Measurements from ENCODE around the gene COQ4. TPM values are rescaled to one million over a fixed set of nuclear protein-coding genes. Genes with fewer than 3 reads are reported as not detected.
"Not testable (repeated sequence)": the region's sequence is repeated elsewhere in the genome, so short reads cannot be mapped to it uniquely, and the experiment has no call there.

The COQ4 gene
- total RNA-seq, 1 donor from 2014 or later, result 46.6 TPM

- no peaks in the 10 kb centered on the region for H3K9me3 Mint-ChIP-seq (ENCODE audit: unreplicated experiment)
- H3K27me3 Mint-ChIP-seq (ENCODE audit: unreplicated experiment), result peaks cover 9% of the 10 kb centered on the region
- no peak for DNase-seq (ENCODE audit: low spot score)
- H3K4me3 Mint-ChIP-seq (ENCODE audit: unreplicated experiment), result no peak overlapping the region
- H3K4me1 Mint-ChIP-seq (ENCODE audit: unreplicated experiment), result no peaks in the 10 kb centered on the region
- no peak overlapping the region for H3K27ac Mint-ChIP-seq (ENCODE audit: unreplicated experiment)
- peaks cover 9% of the 10 kb centered on the region for H3K36me3 Mint-ChIP-seq (ENCODE audit: low read depth, unreplicated experiment)
- TF ChIP-seq CTCF (IDR thresholded peaks at IDR 0.05; ENCODE audit: unreplicated experiment), result no peak
Measured at GRCh38 chr9:128335914-128336313, 13.3 kb downstream of the COQ4 start.

- no peak overlapping the region for H3K27ac Mint-ChIP-seq (ENCODE audit: unreplicated experiment)
Measured at GRCh38 chr9:128337936-128338335, 15.3 kb downstream of the COQ4 start.

GRCh38 chr9:128338852-128339614 lies 16.4 kb downstream of the COQ4 start:
- not testable (repeated sequence) for H3K36me3 Mint-ChIP-seq (ENCODE audit: low read depth, unreplicated experiment); H3K4me1 Mint-ChIP-seq (ENCODE audit: unreplicated experiment); H3K27me3 Mint-ChIP-seq (ENCODE audit: unreplicated experiment); DNase-seq (ENCODE audit: low spot score); H3K27ac Mint-ChIP-seq (ENCODE audit: unreplicated experiment); H3K9me3 Mint-ChIP-seq (ENCODE audit: unreplicated experiment)
- H3K4me3 Mint-ChIP-seq (ENCODE audit: unreplicated experiment), result peak overlapping the region; percentile 42

More at GRCh38 chr9:128337936-128338335, 15.3 kb downstream of the COQ4 start:
- H3K27me3 Mint-ChIP-seq (ENCODE audit: unreplicated experiment), result peaks cover 9% of the 10 kb centered on the region
- no peak for TF ChIP-seq CTCF (IDR thresholded peaks at IDR 0.05; ENCODE audit: unreplicated experiment)
- no peaks in the 10 kb centered on the region for H3K9me3 Mint-ChIP-seq (ENCODE audit: unreplicated experiment)
- no peak for DNase-seq (ENCODE audit: low spot score)
- H3K4me3 Mint-ChIP-seq (ENCODE audit: unreplicated experiment), result no peak overlapping the region
- H3K4me1 Mint-ChIP-seq (ENCODE audit: unreplicated experiment), result peaks cover 4% of the 10 kb centered on the region
- H3K36me3 Mint-ChIP-seq (ENCODE audit: low read depth, unreplicated experiment), result peaks cover 4% of the 10 kb centered on the region

GRCh38 chr9:128339761-128340690 lies 17.4 kb downstream of the COQ4 start, which contains the start of gene SLC27A4:
Gene SLC27A4, plus strand, starts transcription at chr9:128340527. Its CDS starts 2,606 bp downstream, at chr9:128343133.
- H3K36me3 Mint-ChIP-seq (ENCODE audit: low read depth, unreplicated experiment), result peaks cover 4% of the 10 kb centered on the region
- TF ChIP-seq CTCF (IDR thresholded peaks at IDR 0.05; ENCODE audit: unreplicated experiment), result no peak

GRCh38 chr9:128340691-128341434 lies 18.2 kb downstream of the COQ4 start:
- peak; percentile 37 for DNase-seq (ENCODE audit: low spot score)
- peak overlapping the region; percentile 95 for H3K4me3 Mint-ChIP-seq (ENCODE audit: unreplicated experiment)
- H3K27me3 Mint-ChIP-seq (ENCODE audit: unreplicated experiment), result peaks cover 6% of the 10 kb centered on the region
- H3K4me1 Mint-ChIP-seq (ENCODE audit: unreplicated experiment), result peaks cover 4% of the 10 kb centered on the region
- no peaks in the 10 kb centered on the region for H3K9me3 Mint-ChIP-seq (ENCODE audit: unreplicated experiment)
- H3K36me3 Mint-ChIP-seq (ENCODE audit: low read depth, unreplicated experiment), result peaks cover 4% of the 10 kb centered on the region
- no peak for TF ChIP-seq CTCF (IDR thresholded peaks at IDR 0.05; ENCODE audit: unreplicated experiment)
- H3K27ac Mint-ChIP-seq (ENCODE audit: unreplicated experiment), result no peak overlapping the region

More at GRCh38 chr9:128339761-128340690, 17.4 kb downstream of the COQ4 start, which contains the start of gene SLC27A4:
- Mint-ChIP-seq H3K4me3 (ENCODE audit: unreplicated experiment) (peak within 1 kb of the TSS; percentile 95), H3K27ac (ENCODE audit: unreplicated experiment) (no peak within 1 kb of the TSS), H3K4me1 (ENCODE audit: unreplicated experiment) (peaks cover 4% of the 10 kb centered on the region), H3K9me3 (ENCODE audit: unreplicated experiment) (no peaks in the 10 kb centered on the region), H3K27me3 (ENCODE audit: unreplicated experiment) (peaks cover 9% of the 10 kb centered on the region)
- peak; percentile 75 for DNase-seq (ENCODE audit: low spot score)
